Measurements from ENCODE around the gene CMYA5.

Gene CMYA5

DNA sequence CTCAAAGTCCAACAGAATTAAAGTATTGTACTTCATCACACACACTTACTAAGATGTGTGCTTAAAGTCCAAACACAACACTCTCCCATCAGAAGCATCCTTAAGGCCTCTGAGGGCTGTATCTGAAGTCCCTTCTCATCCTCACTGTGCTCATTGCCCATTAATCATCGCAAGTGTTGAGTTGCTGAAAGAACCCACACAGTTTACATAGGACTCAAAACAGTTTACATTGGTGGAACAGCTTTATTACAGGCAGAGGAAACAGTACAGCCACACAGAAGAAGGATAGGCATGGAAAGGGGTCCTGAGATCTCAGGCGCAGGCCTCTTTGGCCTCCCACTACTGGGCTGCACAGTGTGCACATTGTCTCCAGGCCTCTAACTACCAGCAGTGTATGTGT, 113.4 kb downstream of the CMYA5 start:
- no peaks in the 10 kb centered on the region for H3K9me3 ChIP-seq (ENCODE audit: control extremely low read depth in 1 of 5, control insufficient read depth in 4 of 5, insufficient read depth in 2 of 5, low read depth in 1 of 5, low read length in 4 of 5)
- POLR2A ChIA-PET, result no interaction called here
- H3K27ac ChIP-seq (ENCODE audit: insufficient read depth in 1 of 2, low read depth in 1 of 2, low read length in 2 of 2, poor library complexity in 1 of 2, severe bottlenecking in 2 of 2), result no peak overlapping the region
- CTCF ChIA-PET, result no interaction called here
- 0% methylated on average over 1 of the region's 2 CpGs for WGBS (ENCODE audit: insufficient coverage)
- H3K4me1 ChIP-seq (ENCODE audit: control extremely low read depth in 1 of 4, control insufficient read depth in 4 of 4, insufficient read depth in 4 of 4, low read length in 3 of 4), result peaks cover 4 to 36% (median 16%) of the 10 kb centered on the region in 4 experiments
- no peak overlapping the region for H3K4me3 ChIP-seq (ENCODE audit: control insufficient read depth in 1 of 7, extremely low read depth in 1 of 7, insufficient read depth in 4 of 7, low read depth in 2 of 7, low read length in 6 of 7)
- H3K36me3 ChIP-seq (ENCODE audit: control insufficient read depth in 4 of 4, insufficient read depth in 4 of 4, low read length in 3 of 4), result no peaks in the 10 kb centered on the region
- no peak for DNase-seq
- H3K27me3 ChIP-seq (replicated peaks in 2 of 5; ENCODE audit: control insufficient read depth in 4 of 5, insufficient read depth in 5 of 5, low read length in 4 of 5), result no peaks in the 10 kb centered on the region

DNA sequence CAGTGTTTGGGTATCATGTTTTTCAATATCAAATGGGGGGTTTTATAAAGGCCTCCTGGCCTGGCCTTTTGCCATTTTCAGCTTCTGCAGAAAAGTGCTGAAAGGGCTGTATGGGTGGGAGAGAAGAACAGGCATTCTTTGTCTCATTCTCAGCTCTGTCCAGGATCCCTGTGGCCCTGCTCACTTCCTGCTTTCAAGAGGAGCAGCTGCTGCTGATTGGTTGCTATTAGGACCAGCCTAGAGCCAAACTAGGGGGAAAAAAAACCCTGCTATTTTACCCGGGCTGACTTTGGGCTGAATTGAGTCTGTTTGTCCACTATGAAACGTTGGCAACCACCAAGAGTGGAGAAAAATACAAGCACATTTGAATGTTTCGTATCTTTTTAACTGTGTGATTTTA, 117.1 kb downstream of the CMYA5 start:
- Histone ChIP-seq H3K27me3 (replicated peaks in 2 of 5; ENCODE audit: control insufficient read depth in 4 of 5, insufficient read depth in 5 of 5, low read length in 4 of 5) (no peaks in the 10 kb centered on the region), H3K9me3 (ENCODE audit: control extremely low read depth in 1 of 5, control insufficient read depth in 4 of 5, insufficient read depth in 2 of 5, low read depth in 1 of 5, low read length in 4 of 5) (no peaks in the 10 kb centered on the region), H3K4me3 (ENCODE audit: control insufficient read depth in 1 of 7, extremely low read depth in 1 of 7, insufficient read depth in 4 of 7, low read depth in 2 of 7, low read length in 6 of 7) (no peak overlapping the region), H3K27ac (ENCODE audit: insufficient read depth in 1 of 2, low read depth in 1 of 2, low read length in 2 of 2, poor library complexity in 1 of 2, severe bottlenecking in 2 of 2) (no peak overlapping the region), H3K4me1 (ENCODE audit: control extremely low read depth in 1 of 4, control insufficient read depth in 4 of 4, insufficient read depth in 4 of 4, low read length in 3 of 4) (peaks cover 4 to 31% (median 7%) of the 10 kb centered on the region in 4 experiments), H3K36me3 (ENCODE audit: control insufficient read depth in 4 of 4, insufficient read depth in 4 of 4, low read length in 3 of 4) (no peaks in the 10 kb centered on the region)
- 59% methylated on average over 3 of the region's 3 CpGs for WGBS (ENCODE audit: insufficient coverage)
- CTCF ChIA-PET, result no interaction called here
- POLR2A ChIA-PET, result no interaction called here
- DNase-seq, result peak in 1 of 3 donors; percentile 14

DNA sequence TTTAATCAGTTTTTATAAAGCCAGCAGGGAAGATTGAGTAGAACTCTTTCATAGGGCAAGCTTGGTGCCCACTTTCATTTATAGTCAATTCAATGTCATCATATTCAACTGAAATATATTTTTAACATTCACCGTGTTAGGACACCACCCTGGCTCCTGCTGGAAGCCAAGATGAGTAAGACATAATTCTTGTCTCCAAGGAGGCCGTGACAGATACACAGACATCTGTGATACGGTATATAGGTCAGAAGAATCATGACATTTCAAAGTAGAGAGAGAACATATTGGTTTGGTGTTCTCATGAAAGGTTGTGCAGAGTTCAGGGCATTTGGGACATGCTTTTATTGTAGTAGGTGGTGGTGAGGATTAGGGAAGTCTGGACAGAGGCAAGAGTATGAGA, 120.1 kb downstream of the CMYA5 start:
- ChIA-PET CTCF (no interaction called here), POLR2A (no interaction called here)

DNA sequence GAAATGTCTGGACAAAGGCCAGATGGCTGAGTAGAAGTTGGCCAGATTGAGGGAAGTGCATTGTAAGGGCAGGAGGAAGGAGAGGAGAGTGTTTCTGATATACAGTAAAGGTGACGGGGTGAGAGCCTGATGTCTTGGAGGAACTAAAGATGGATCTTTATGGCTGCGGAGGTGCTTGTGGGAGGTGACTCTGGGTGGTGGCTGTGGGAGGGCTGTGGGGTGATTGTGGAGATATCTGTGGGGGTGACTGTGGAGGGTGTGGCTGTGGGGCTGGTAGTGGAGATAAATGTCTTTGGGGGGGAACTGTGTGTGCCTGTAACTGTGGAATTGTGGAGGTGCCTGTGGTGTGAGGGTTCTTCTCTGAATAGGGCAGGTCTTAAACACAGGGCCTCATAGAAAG, 121.4 kb downstream of the CMYA5 start:
- no peaks in the 10 kb centered on the region for H3K36me3 ChIP-seq (ENCODE audit: control insufficient read depth in 4 of 4, insufficient read depth in 4 of 4, low read length in 3 of 4)
- ChIA-PET POLR2A (no interaction called here), CTCF (no interaction called here)
- peaks cover 0 to 3% (median 0%) of the 10 kb centered on the region in 5 experiments for H3K27me3 ChIP-seq (replicated peaks in 2 of 5; ENCODE audit: control insufficient read depth in 4 of 5, insufficient read depth in 5 of 5, low read length in 4 of 5)
- no peak overlapping the region for H3K4me3 ChIP-seq (ENCODE audit: control insufficient read depth in 1 of 7, extremely low read depth in 1 of 7, insufficient read depth in 4 of 7, low read depth in 2 of 7, low read length in 6 of 7)
- H3K9me3 ChIP-seq (ENCODE audit: control extremely low read depth in 1 of 5, control insufficient read depth in 4 of 5, insufficient read depth in 2 of 5, low read depth in 1 of 5, low read length in 4 of 5), result no peaks in the 10 kb centered on the region
- peak in 1 of 3 donors; percentile 8 for DNase-seq
- 86% methylated on average over 2 of the region's 2 CpGs for WGBS (ENCODE audit: insufficient coverage)
- no peak overlapping the region for H3K27ac ChIP-seq (ENCODE audit: insufficient read depth in 1 of 2, low read depth in 1 of 2, low read length in 2 of 2, poor library complexity in 1 of 2, severe bottlenecking in 2 of 2)
- H3K4me1 ChIP-seq (ENCODE audit: control extremely low read depth in 1 of 4, control insufficient read depth in 4 of 4, insufficient read depth in 4 of 4, low read length in 3 of 4), result peaks cover 0 to 15% (median 0%) of the 10 kb centered on the region in 4 experiments

More for the DNA sequence above, 120.1 kb downstream of the CMYA5 start:
- 67% methylated on average over 2 of the region's 3 CpGs for WGBS (ENCODE audit: insufficient coverage)
- no peaks in the 10 kb centered on the region for H3K36me3 ChIP-seq (ENCODE audit: control insufficient read depth in 4 of 4, insufficient read depth in 4 of 4, low read length in 3 of 4)
- no peak for DNase-seq
- H3K4me1 ChIP-seq (ENCODE audit: control extremely low read depth in 1 of 4, control insufficient read depth in 4 of 4, insufficient read depth in 4 of 4, low read length in 3 of 4), result peaks cover 0 to 15% (median 0%) of the 10 kb centered on the region in 4 experiments
- no peaks in the 10 kb centered on the region for H3K27me3 ChIP-seq (replicated peaks in 2 of 5; ENCODE audit: control insufficient read depth in 4 of 5, insufficient read depth in 5 of 5, low read length in 4 of 5)
- H3K27ac ChIP-seq (ENCODE audit: insufficient read depth in 1 of 2, low read depth in 1 of 2, low read length in 2 of 2, poor library complexity in 1 of 2, severe bottlenecking in 2 of 2), result no peak overlapping the region
- H3K9me3 ChIP-seq (ENCODE audit: control extremely low read depth in 1 of 5, control insufficient read depth in 4 of 5, insufficient read depth in 2 of 5, low read depth in 1 of 5, low read length in 4 of 5), result no peaks in the 10 kb centered on the region
- H3K4me3 ChIP-seq (ENCODE audit: control insufficient read depth in 1 of 7, extremely low read depth in 1 of 7, insufficient read depth in 4 of 7, low read depth in 2 of 7, low read length in 6 of 7), result no peak overlapping the region

DNA sequence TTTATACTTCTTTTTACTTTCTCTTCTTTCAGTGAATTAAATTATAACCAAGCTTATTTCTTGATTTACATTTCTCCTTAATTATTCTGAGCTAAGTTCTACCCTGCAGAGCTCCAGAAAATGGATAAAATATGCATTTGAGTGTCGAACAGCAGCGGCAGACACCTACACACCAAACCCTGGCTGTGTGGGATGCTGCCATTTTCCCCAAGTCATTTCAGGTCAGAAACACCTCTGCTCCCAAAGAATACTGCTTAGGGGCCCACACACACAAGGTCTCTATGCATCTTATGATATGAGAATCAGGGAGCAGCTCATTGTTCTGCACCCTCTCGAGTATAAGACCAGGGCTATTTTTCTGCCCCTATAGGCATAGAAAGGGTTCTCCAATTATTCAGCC, 122.3 kb downstream of the CMYA5 start:
- H3K4me1 ChIP-seq (ENCODE audit: control extremely low read depth in 1 of 4, control insufficient read depth in 4 of 4, insufficient read depth in 4 of 4, low read length in 3 of 4), result peaks cover 0 to 8% (median 0%) of the 10 kb centered on the region in 4 experiments
- POLR2A ChIA-PET, result no interaction called here
- no peak overlapping the region for H3K27ac ChIP-seq (ENCODE audit: insufficient read depth in 1 of 2, low read depth in 1 of 2, low read length in 2 of 2, poor library complexity in 1 of 2, severe bottlenecking in 2 of 2)
- DNase-seq, result no peak
- 100% methylated on average over 1 of the region's 3 CpGs for WGBS (ENCODE audit: insufficient coverage)
- H3K27me3 ChIP-seq (replicated peaks in 2 of 5; ENCODE audit: control insufficient read depth in 4 of 5, insufficient read depth in 5 of 5, low read length in 4 of 5), result peaks cover 0 to 3% (median 0%) of the 10 kb centered on the region in 5 experiments
- no peaks in the 10 kb centered on the region for H3K9me3 ChIP-seq (ENCODE audit: control extremely low read depth in 1 of 5, control insufficient read depth in 4 of 5, insufficient read depth in 2 of 5, low read depth in 1 of 5, low read length in 4 of 5)
- CTCF ChIA-PET, result no interaction called here
- no peaks in the 10 kb centered on the region for H3K36me3 ChIP-seq (ENCODE audit: control insufficient read depth in 4 of 4, insufficient read depth in 4 of 4, low read length in 3 of 4)
- no peak overlapping the region for H3K4me3 ChIP-seq (ENCODE audit: control insufficient read depth in 1 of 7, extremely low read depth in 1 of 7, insufficient read depth in 4 of 7, low read depth in 2 of 7, low read length in 6 of 7)

DNA sequence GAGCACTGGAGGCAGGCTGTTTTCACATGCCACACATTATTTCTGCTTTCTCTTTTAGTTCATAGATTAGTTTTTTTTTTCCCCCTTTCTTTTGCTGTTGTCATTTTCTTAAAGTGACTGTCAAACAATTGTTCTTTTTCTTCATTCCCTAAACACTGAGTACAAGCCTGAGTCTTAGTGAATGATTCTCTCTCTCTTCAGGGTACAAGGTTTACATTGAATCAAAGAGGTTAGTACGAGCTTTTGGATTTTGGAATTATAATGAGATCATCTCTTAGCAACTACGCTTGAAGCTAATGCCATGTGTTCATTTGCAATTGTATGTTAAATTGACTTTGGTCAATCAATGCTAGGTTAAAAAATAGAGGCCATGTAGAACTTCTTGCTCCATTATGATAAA, 125.1 kb downstream of the CMYA5 start:
- CTCF ChIA-PET, result no interaction called here
- Histone ChIP-seq H3K4me1 (ENCODE audit: control extremely low read depth in 1 of 4, control insufficient read depth in 4 of 4, insufficient read depth in 4 of 4, low read length in 3 of 4) (peaks cover 0 to 8% (median 0%) of the 10 kb centered on the region in 4 experiments), H3K36me3 (ENCODE audit: control insufficient read depth in 4 of 4, insufficient read depth in 4 of 4, low read length in 3 of 4) (no peaks in the 10 kb centered on the region), H3K27ac (ENCODE audit: insufficient read depth in 1 of 2, low read depth in 1 of 2, low read length in 2 of 2, poor library complexity in 1 of 2, severe bottlenecking in 2 of 2) (no peak overlapping the region), H3K4me3 (ENCODE audit: control insufficient read depth in 1 of 7, extremely low read depth in 1 of 7, insufficient read depth in 4 of 7, low read depth in 2 of 7, low read length in 6 of 7) (no peak overlapping the region), H3K27me3 (replicated peaks in 2 of 5; ENCODE audit: control insufficient read depth in 4 of 5, insufficient read depth in 5 of 5, low read length in 4 of 5) (peaks cover 0 to 3% (median 0%) of the 10 kb centered on the region in 5 experiments), H3K9me3 (ENCODE audit: control extremely low read depth in 1 of 5, control insufficient read depth in 4 of 5, insufficient read depth in 2 of 5, low read depth in 1 of 5, low read length in 4 of 5) (peaks cover 0 to 4% (median 0%) of the 10 kb centered on the region in 5 experiments)
- 100% methylated on average over 1 of the region's 2 CpGs for WGBS (ENCODE audit: insufficient coverage)
- POLR2A ChIA-PET, result no interaction called here
- no peak for DNase-seq

DNA sequence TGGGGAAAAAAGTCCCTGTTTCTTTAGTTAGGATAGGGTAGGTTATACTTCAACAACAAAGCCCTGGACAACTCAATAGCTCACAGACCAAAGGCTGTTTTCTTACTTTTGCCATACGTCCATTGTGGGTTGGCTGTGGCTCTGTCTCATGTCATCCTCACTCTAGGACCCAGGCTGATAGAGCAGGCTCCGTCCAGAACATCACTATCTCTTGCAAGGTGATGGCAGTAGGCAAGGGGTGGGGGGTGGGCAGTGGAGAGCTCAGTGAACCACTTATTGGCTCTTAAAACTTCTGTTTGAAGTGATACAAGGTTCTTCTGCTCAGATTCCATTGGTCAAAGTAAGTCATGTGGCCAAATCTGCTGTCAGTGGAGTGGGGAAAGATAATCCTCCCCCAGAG, 126.4 kb downstream of the CMYA5 start:
- ChIA-PET POLR2A (no interaction called here), CTCF (no interaction called here)
- Histone ChIP-seq H3K4me3 (ENCODE audit: control insufficient read depth in 1 of 7, extremely low read depth in 1 of 7, insufficient read depth in 4 of 7, low read depth in 2 of 7, low read length in 6 of 7) (no peak overlapping the region), H3K4me1 (ENCODE audit: control extremely low read depth in 1 of 4, control insufficient read depth in 4 of 4, insufficient read depth in 4 of 4, low read length in 3 of 4) (peaks cover 0 to 4% (median 0%) of the 10 kb centered on the region in 4 experiments), H3K9me3 (ENCODE audit: control extremely low read depth in 1 of 5, control insufficient read depth in 4 of 5, insufficient read depth in 2 of 5, low read depth in 1 of 5, low read length in 4 of 5) (peaks cover 0 to 4% (median 0%) of the 10 kb centered on the region in 5 experiments), H3K27ac (ENCODE audit: insufficient read depth in 1 of 2, low read depth in 1 of 2, low read length in 2 of 2, poor library complexity in 1 of 2, severe bottlenecking in 2 of 2) (no peak overlapping the region), H3K36me3 (ENCODE audit: control insufficient read depth in 4 of 4, insufficient read depth in 4 of 4, low read length in 3 of 4) (no peaks in the 10 kb centered on the region), H3K27me3 (replicated peaks in 2 of 5; ENCODE audit: control insufficient read depth in 4 of 5, insufficient read depth in 5 of 5, low read length in 4 of 5) (peaks cover 0 to 3% (median 0%) of the 10 kb centered on the region in 5 experiments)
- no peak for DNase-seq
- 100% methylated on average over 1 of the region's 2 CpGs for WGBS (ENCODE audit: insufficient coverage)
